K562 (cell line): Measurements from ENCODE around the gene PPP3CA.

ENCODE experiments used
- FOXM1 ChIP-seq, 2 experiments: fragments of 450-650 bp in 1 of 2; sonication (generic) in 1 of 2; formaldehyde crosslinking in 1 of 2; IDR thresholded peaks; 2 replicates each; pipeline versions ENCODE4 v1.6.1 to v1.9.0; 2017 to 2022; ENCODE audit warnings: low read depth in 2 of 2, mild to moderate bottlenecking in 2 of 2, missing genetic modification reagents in 1 of 2, moderate library complexity in 1 of 2
- NR2C2 ChIP-seq, 2 experiments: fragments of 200-800 bp in 1 of 2; sonication (Bioruptor generic) in 1 of 2; sonication (generic) in 1 of 2; formaldehyde crosslinking in 1 of 2; IDR thresholded peaks; 2 replicates each; pipeline versions ENCODE4 v1.6.1 to v1.8.0; 2016 to 2022; ENCODE audit warnings: mild to moderate bottlenecking in 1 of 2, missing compliant biosample characterization in 1 of 2, missing genetic modification characterization in 1 of 2, missing genetic modification reagents in 1 of 2
- NR3C1 ChIP-seq: sonication (generic); formaldehyde crosslinking; IDR thresholded peaks from 2 replicates; pipeline ENCODE4 v1.8.1; 2022; ENCODE audit warnings: missing genetic modification reagents
- PHF8 ChIP-seq: fragments of 200-600 bp; sonication (generic); IDR thresholded peaks from 2 replicates; pipeline ENCODE4 v1.6.1; 2012; ENCODE audit warnings: mixed run types, mild to moderate bottlenecking, inconsistent platforms, low read length, moderate library complexity, borderline replicate concordance
- POLR2AphosphoS5 ChIP-seq: IDR thresholded peaks from 2 replicates; pipeline ENCODE4 v1.6.1; 2011; ENCODE audit warnings: mild to moderate bottlenecking, low read depth, low read length, moderate library complexity; ENCODE audit not compliant: control insufficient read depth, insufficient read depth
- ZBED1 ChIP-seq: IDR thresholded peaks from 2 replicates; pipeline ENCODE4 v1.6.1; 2014
- ZEB2 ChIP-seq: fragments of 450-650 bp; IDR thresholded peaks from 2 replicates; pipeline ENCODE4 v1.6.1; 2016
- ZNF589 ChIP-seq: fragments of 200-800 bp; sonication (Bioruptor generic); IDR thresholded peaks from 2 replicates; pipeline ENCODE4 v1.6.1; 2016; ENCODE audit warnings: low read depth, missing genetic modification characterization, missing compliant biosample characterization
- TF ChIP-seq, protein P1 (sequence below), 3 experiments: IDR thresholded peaks in 2 of 3; conservative IDR thresholded peaks in 1 of 3; 2 replicates each; pipeline ENCODE4 v1.5.1; 2011 to 2012; ENCODE audit warnings: low read length in 3 of 3, mild to moderate bottlenecking in 3 of 3, control low read depth in 2 of 3, improper control_type of control experiment in 1 of 3, inconsistent platforms in 1 of 3, low read depth in 1 of 3, mixed read lengths in 1 of 3, moderate library complexity in 1 of 3; ENCODE audit not compliant: insufficient read depth in 2 of 3

DNA sequence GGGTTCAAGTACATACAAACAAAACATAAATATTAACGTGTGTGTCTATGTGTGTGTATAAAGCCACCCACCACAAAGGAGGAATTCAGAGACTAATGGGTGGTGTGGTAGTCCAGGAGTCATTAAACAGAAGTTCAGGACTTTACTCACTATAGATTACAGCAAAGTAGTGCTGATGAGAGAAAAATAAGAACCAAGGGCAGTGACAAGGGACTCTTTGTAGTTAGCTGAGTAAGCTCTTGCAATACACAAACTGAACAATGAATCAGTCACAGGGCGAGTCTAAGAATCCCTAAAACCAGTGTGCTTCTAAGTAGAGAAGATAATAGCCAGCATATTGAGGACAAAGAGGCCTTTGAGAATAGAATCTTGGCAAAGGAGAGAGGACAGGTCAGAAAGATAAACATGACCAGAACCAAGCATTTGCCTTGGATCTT lies 232.4 kb downstream of the PPP3CA start:
- TF ChIP-seq, protein P1, sequence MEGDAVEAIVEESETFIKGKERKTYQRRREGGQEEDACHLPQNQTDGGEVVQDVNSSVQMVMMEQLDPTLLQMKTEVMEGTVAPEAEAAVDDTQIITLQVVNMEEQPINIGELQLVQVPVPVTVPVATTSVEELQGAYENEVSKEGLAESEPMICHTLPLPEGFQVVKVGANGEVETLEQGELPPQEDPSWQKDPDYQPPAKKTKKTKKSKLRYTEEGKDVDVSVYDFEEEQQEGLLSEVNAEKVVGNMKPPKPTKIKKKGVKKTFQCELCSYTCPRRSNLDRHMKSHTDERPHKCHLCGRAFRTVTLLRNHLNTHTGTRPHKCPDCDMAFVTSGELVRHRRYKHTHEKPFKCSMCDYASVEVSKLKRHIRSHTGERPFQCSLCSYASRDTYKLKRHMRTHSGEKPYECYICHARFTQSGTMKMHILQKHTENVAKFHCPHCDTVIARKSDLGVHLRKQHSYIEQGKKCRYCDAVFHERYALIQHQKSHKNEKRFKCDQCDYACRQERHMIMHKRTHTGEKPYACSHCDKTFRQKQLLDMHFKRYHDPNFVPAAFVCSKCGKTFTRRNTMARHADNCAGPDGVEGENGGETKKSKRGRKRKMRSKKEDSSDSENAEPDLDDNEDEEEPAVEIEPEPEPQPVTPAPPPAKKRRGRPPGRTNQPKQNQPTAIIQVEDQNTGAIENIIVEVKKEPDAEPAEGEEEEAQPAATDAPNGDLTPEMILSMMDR (IDR thresholded peaks at IDR 0.05 in 2 of 3, conservative IDR thresholded peaks at IDR 0.05 in 1 of 3; ENCODE audit: insufficient read depth in 2 of 3, low read depth in 1 of 3, low read length in 3 of 3), result no peak
- TF ChIP-seq ZNF589 (CRISPR knock-in tag) (no peak), ZBED1 (no peak), FOXM1 (IDR thresholded peaks at IDR 0.05; ENCODE audit: low read depth) (no peak), FOXM1 (CRISPR knock-in tag; IDR thresholded peaks at IDR 0.05; ENCODE audit: low read depth) (no peak), POLR2AphosphoS5 (no peak), ZEB2 (no peak), NR3C1 (CRISPR knock-in tag) (no peak), PHF8 (no peak), NR2C2 (CRISPR knock-in tag; IDR thresholded peaks at IDR 0.05) (no peak), NR2C2 (tag; IDR thresholded peaks at IDR 0.05) (no peak)
